Activated CD4-positive, alpha-beta memory T cell treated with anti-CD3 and anti-CD28 coated beads for 36 hours (primary cell): Measurements from ENCODE around the gene TMEM250. TPM values are rescaled to one million over a fixed set of nuclear protein-coding genes. Genes with fewer than 3 reads are reported as not detected.

Experiments
- CTCF ChIA-PET: fragments of 350-600 bp; sonication (Branson Sonifier 250); formaldehyde crosslinking; loops from one replicate; lab custom pipeline; 2021; ENCODE audit warnings: antibody characterized with exemption, inconsistent platforms; lab: Charles Lee
- POLR2A ChIA-PET: fragments of 350-600 bp; sonication (Branson Sonifier 250); formaldehyde crosslinking; loops from one replicate; lab custom pipeline; 2021; ENCODE audit warnings: antibody characterized with exemption; lab: Charles Lee
- DNase-seq: peaks from one replicate; pipeline ENCODE4 v3.0.0-alpha.2; 2020
- H3K27ac Mint-ChIP-seq: one replicate; pipeline ENCODE4 v1.8.0; 2021; ENCODE audit warnings: mixed read lengths
- H3K27me3 Mint-ChIP-seq: one replicate; pipeline ENCODE4 v1.8.0; 2021; ENCODE audit warnings: mixed read lengths
- H3K36me3 Mint-ChIP-seq: one replicate; pipeline ENCODE4 v1.8.0; 2021; ENCODE audit warnings: mixed read lengths
- H3K4me1 Mint-ChIP-seq: one replicate; pipeline ENCODE4 v1.8.0; 2021; ENCODE audit warnings: low read depth, mixed read lengths
- H3K4me3 Mint-ChIP-seq: one replicate; pipeline ENCODE4 v1.8.0; 2021; ENCODE audit warnings: mild to moderate bottlenecking, mixed read lengths
- H3K9me3 Mint-ChIP-seq: one replicate; pipeline ENCODE4 v1.8.0; 2021; ENCODE audit warnings: mixed read lengths
- intact Hi-C: fragments of 100-400 bp; cut with micrococcal nuclease; formaldehyde crosslinking; loops from one replicate; pipeline ENCODE4 v1.15.1; 2023
- total RNA-seq, 2 experiments: library from RNA; stranded (reverse); gene quantifications; one replicate each; pipeline ENCODE4 v1.2.3, GENCODE V29; 2021

The TMEM250 gene
- total RNA-seq, 2 experiments from 2014 or later: 28.0 to 28.4 TPM

- Mint-ChIP-seq H3K27ac (no peak overlapping the region), H3K4me3 (no peak overlapping the region), H3K9me3 (no peaks in the 10 kb centered on the region), H3K4me1 (peaks cover 18% of the 10 kb centered on the region), H3K27me3 (no peaks in the 10 kb centered on the region), H3K36me3 (peaks cover 2% of the 10 kb centered on the region)
- no peak for DNase-seq
- POLR2A ChIA-PET: no interaction called here
- CTCF ChIA-PET: interaction anchor here (0.6 to 3.6 kb wide), 7 partner anchors 12 to 178 kb away, joined by 3 to 58 read pairs (median 4); no protein-coding TSS in a partner anchor
- intact Hi-C loops: loop anchor here (1.0 kb wide), 1 partner anchor 34 kb away; no protein-coding TSS in a partner anchor
Observed at GRCh38 chr9:136088939-136089696, 29.6 kb downstream of the TMEM250 start.

GRCh38 chr9:136088481-136088938 lies 30.2 kb downstream of the TMEM250 start:
- ChIA-PET CTCF (interaction anchor here (3.6 kb wide), 1 partner anchor 33 kb away, joined by 58 read pairs; no protein-coding TSS in a partner anchor), POLR2A (no interaction called here)
- H3K4me1 Mint-ChIP-seq: peaks cover 17% of the 10 kb centered on the region
- DNase-seq: no peak
- no peak overlapping the region for H3K4me3 Mint-ChIP-seq
- intact Hi-C loops: no loop called here
- H3K27ac Mint-ChIP-seq: no peak overlapping the region
- no peaks in the 10 kb centered on the region for H3K9me3 Mint-ChIP-seq
- no peaks in the 10 kb centered on the region for H3K27me3 Mint-ChIP-seq
- peaks cover 2% of the 10 kb centered on the region for H3K36me3 Mint-ChIP-seq

GRCh38 chr9:136087741-136088480 lies 30.8 kb downstream of the TMEM250 start:
- DNase-seq: no peak
- POLR2A ChIA-PET: no interaction called here
- no peak overlapping the region for H3K27ac Mint-ChIP-seq
- CTCF ChIA-PET: no interaction called here
- H3K36me3 Mint-ChIP-seq: peaks cover under 1% of the 10 kb centered on the region
- intact Hi-C loops: no loop called here
- no peaks in the 10 kb centered on the region for H3K27me3 Mint-ChIP-seq
- H3K4me3 Mint-ChIP-seq: no peak overlapping the region
- peaks cover 11% of the 10 kb centered on the region for H3K4me1 Mint-ChIP-seq
- no peaks in the 10 kb centered on the region for H3K9me3 Mint-ChIP-seq

- H3K27me3 Mint-ChIP-seq: no peaks in the 10 kb centered on the region
- ChIA-PET CTCF (interaction anchor here (2.2 kb wide), 1 partner anchor 35 kb away, joined by 10 read pairs; no protein-coding TSS in a partner anchor), POLR2A (no interaction called here)
- H3K27ac Mint-ChIP-seq: no peak overlapping the region
- peaks cover 11% of the 10 kb centered on the region for H3K4me1 Mint-ChIP-seq
- H3K36me3 Mint-ChIP-seq: no peaks in the 10 kb centered on the region
- no peaks in the 10 kb centered on the region for H3K9me3 Mint-ChIP-seq
- intact Hi-C loops: no loop called here
- H3K4me3 Mint-ChIP-seq: no peak overlapping the region
- DNase-seq: no peak
Observed at GRCh38 chr9:136086951-136087740, 31.5 kb downstream of the TMEM250 start.

GRCh38 chr9:136086213-136086881 lies 32.3 kb downstream of the TMEM250 start:
- no peaks in the 10 kb centered on the region for H3K27me3 Mint-ChIP-seq
- H3K4me3 Mint-ChIP-seq: no peak overlapping the region
- CTCF ChIA-PET: interaction anchor here (2.2 kb wide), 1 partner anchor 36 kb away, joined by 10 read pairs; no protein-coding TSS in a partner anchor
- POLR2A ChIA-PET: no interaction called here
- no peaks in the 10 kb centered on the region for H3K9me3 Mint-ChIP-seq
- no peaks in the 10 kb centered on the region for H3K36me3 Mint-ChIP-seq
- intact Hi-C loops: no loop called here
- no peak overlapping the region for H3K27ac Mint-ChIP-seq
- peaks cover 11% of the 10 kb centered on the region for H3K4me1 Mint-ChIP-seq
- DNase-seq: no peak

GRCh38 chr9:136085815-136086212 lies 32.9 kb downstream of the TMEM250 start:
- Mint-ChIP-seq H3K4me3 (no peak overlapping the region), H3K4me1 (peaks cover 11% of the 10 kb centered on the region), H3K9me3 (no peaks in the 10 kb centered on the region), H3K27me3 (no peaks in the 10 kb centered on the region), H3K27ac (no peak overlapping the region), H3K36me3 (no peaks in the 10 kb centered on the region)
- intact Hi-C loops: no loop called here
- CTCF ChIA-PET: interaction anchor here (2.2 kb wide), 1 partner anchor 36 kb away, joined by 10 read pairs; no protein-coding TSS in a partner anchor
- no peak for DNase-seq
- POLR2A ChIA-PET: no interaction called here

- H3K27ac Mint-ChIP-seq: no peak overlapping the region
Observed at GRCh38 chr9:136084063-136084944, 34.4 kb downstream of the TMEM250 start.

GRCh38 chr9:136083558-136084062 lies 35.1 kb downstream of the TMEM250 start:
- Mint-ChIP-seq H3K9me3 (no peaks in the 10 kb centered on the region), H3K36me3 (no peaks in the 10 kb centered on the region), H3K4me1 (peaks cover 9% of the 10 kb centered on the region), H3K4me3 (no peak overlapping the region), H3K27ac (no peak overlapping the region), H3K27me3 (no peaks in the 10 kb centered on the region)
- DNase-seq: no peak
- intact Hi-C loops: no loop called here
- ChIA-PET POLR2A (no interaction called here), CTCF (no interaction called here)

More at GRCh38 chr9:136084063-136084944, 34.4 kb downstream of the TMEM250 start:
- no peaks in the 10 kb centered on the region for H3K27me3 Mint-ChIP-seq
- no peaks in the 10 kb centered on the region for H3K9me3 Mint-ChIP-seq
- H3K4me1 Mint-ChIP-seq: peaks cover 9% of the 10 kb centered on the region
- H3K36me3 Mint-ChIP-seq: no peaks in the 10 kb centered on the region
- intact Hi-C loops: no loop called here
- CTCF ChIA-PET: no interaction called here
- no peak overlapping the region for H3K4me3 Mint-ChIP-seq
- no peak for DNase-seq
- POLR2A ChIA-PET: no interaction called here

GRCh38 chr9:136082496-136083361 lies 35.9 kb downstream of the TMEM250 start:
- no peak for DNase-seq
- CTCF ChIA-PET: no interaction called here
- Mint-ChIP-seq H3K9me3 (no peaks in the 10 kb centered on the region), H3K36me3 (no peaks in the 10 kb centered on the region), H3K4me3 (no peak overlapping the region), H3K4me1 (peaks cover 9% of the 10 kb centered on the region), H3K27me3 (no peaks in the 10 kb centered on the region), H3K27ac (no peak overlapping the region)
- intact Hi-C loops: no loop called here
- POLR2A ChIA-PET: no interaction called here

GRCh38 chr9:136081826-136082495 lies 36.7 kb downstream of the TMEM250 start:
- Mint-ChIP-seq H3K27me3 (no peaks in the 10 kb centered on the region), H3K36me3 (no peaks in the 10 kb centered on the region), H3K4me1 (peaks cover 9% of the 10 kb centered on the region), H3K4me3 (no peak overlapping the region), H3K27ac (no peak overlapping the region), H3K9me3 (no peaks in the 10 kb centered on the region)
- intact Hi-C loops: no loop called here
- CTCF ChIA-PET: no interaction called here
- no peak for DNase-seq
- POLR2A ChIA-PET: no interaction called here
